HEK293 (cell line): ENCODE measurements around the gene ISL2.
"Not testable (repeated sequence)": the region's sequence is repeated elsewhere in the genome, so short reads cannot be mapped to it uniquely, and the experiment has no call there.

Experiments used
- CTCF ChIA-PET: fragments of 350-600 bp; formaldehyde crosslinking; extraction: SDS; loops from one replicate; lab custom pipeline; 2021; ENCODE audit warnings: antibody characterized with exemption; lab: Yijun Ruan, JAX
- POLR2A ChIA-PET: fragments of 300-600 bp; formaldehyde crosslinking; extraction: SDS; loops from one replicate; lab custom pipeline; 2020; ENCODE audit warnings: antibody characterized with exemption, inconsistent platforms; lab: Yijun Ruan, JAX
- H3K27ac ChIP-seq: fragments of 200-500 bp; sonication (Bioruptor generic); 2 replicates; pipeline ENCODE4 v1.5.1; 2014; ENCODE audit warnings: low read depth, low read length, control low read depth, inconsistent platforms; ENCODE audit errors: extremely low read depth
- H3K36me3 ChIP-seq, 2 experiments: fragments of 200-500 bp in 1 of 2; sonication (Bioruptor generic) in 1 of 2; 1 replicate in 1 of 2; 2 replicates in 1 of 2; pipeline ENCODE4 v1.5.1; 2014 to 2017; ENCODE audit warnings: inconsistent platforms in 2 of 2, low read length in 2 of 2; ENCODE audit not compliant: control insufficient read depth in 2 of 2, insufficient read depth in 1 of 2
- H3K4me1 ChIP-seq: fragments of 200-500 bp; sonication (Bioruptor generic); 2 replicates; pipeline ENCODE4 v1.5.1; 2014; ENCODE audit warnings: mild to moderate bottlenecking, low read length, inconsistent platforms; ENCODE audit not compliant: control insufficient read depth, insufficient read depth
- H3K4me3 ChIP-seq: 2 replicates; pipeline ENCODE4 v1.5.1; 2011; ENCODE audit warnings: low read depth, mild to moderate bottlenecking, control low read depth, low read length, moderate library complexity
- H3K9me3 ChIP-seq: fragments of 200-500 bp; sonication (Bioruptor generic); 2 replicates; pipeline ENCODE4 v1.5.1; 2014; ENCODE audit warnings: low read depth, low read length, inconsistent platforms; ENCODE audit not compliant: control insufficient read depth, insufficient read depth
- BCL6B ChIP-seq: fragments of 450-650 bp; formaldehyde crosslinking; IDR thresholded peaks from 2 replicates; pipeline ENCODE4 v1.5.1; 2017; ENCODE audit warnings: missing biosample characterization, missing genetic modification characterization
- HOXC10 ChIP-seq: sonication (generic); formaldehyde crosslinking; IDR thresholded peaks from 2 replicates; pipeline ENCODE4 v1.8.1; 2023; ENCODE audit warnings: mild to moderate bottlenecking, missing genetic modification reagents
- ZNF121 ChIP-seq: fragments of 450-650 bp; formaldehyde crosslinking; IDR thresholded peaks from 2 replicates; pipeline ENCODE4 v1.5.1; 2016; ENCODE audit warnings: missing biosample characterization, missing genetic modification characterization
- ZNF707 ChIP-seq: fragments of 450-650 bp; formaldehyde crosslinking; IDR thresholded peaks from 2 replicates; pipeline ENCODE4 v1.5.1; 2016; ENCODE audit warnings: missing biosample characterization, missing genetic modification characterization
- ZNF777 ChIP-seq: fragments of 450-650 bp; formaldehyde crosslinking; IDR thresholded peaks from 2 replicates; pipeline ENCODE4 v1.5.1; 2017; ENCODE audit warnings: missing biosample characterization, missing genetic modification characterization, borderline replicate concordance
- ZNF830 ChIP-seq: fragments of 450-650 bp; IDR thresholded peaks from 2 replicates; pipeline ENCODE4 v1.5.0; 2018; ENCODE audit warnings: missing biosample characterization, missing genetic modification characterization, low read depth, mild to moderate bottlenecking, moderate library complexity

Gene ISL2

GRCh38 chr15:76289582-76289981, 47.0 kb upstream of the ISL2 start:
- POLR2A ChIA-PET, result interaction anchor here (3.2 kb wide), 1 partner anchor 21 kb away, joined by 12 read pairs; the partner anchor contains the start of gene ETFA
- Histone ChIP-seq H3K4me3 (no peak overlapping the region), H3K27ac (no peak overlapping the region), H3K9me3 (no peaks in the 10 kb centered on the region), H3K4me1 (peaks cover 15% of the 10 kb centered on the region), H3K36me3 (peaks cover 52 to 60% of the 10 kb centered on the region in 2 experiments)
- no peak for TF ChIP-seq BCL6B (tag by site-specific recombination)
- CTCF ChIA-PET, result interaction anchor here (0.6 to 1.0 kb wide), 2 partner anchors 18 to 557 kb away, joined by 3 to 4 read pairs; no protein-coding TSS in a partner anchor

GRCh38 chr15:76293361-76293760, 43.2 kb upstream of the ISL2 start:
- ChIA-PET POLR2A (interaction anchor here (1.4 kb wide), 1 partner anchor 43 kb away, joined by 4 read pairs; the partner anchor contains the start of gene ISL2), CTCF (interaction anchor here (0.7 kb wide), 1 partner anchor 17 kb away, joined by 3 read pairs; no protein-coding TSS in a partner anchor)
- Histone ChIP-seq H3K27ac (no peak overlapping the region), H3K36me3 (peaks cover 18 to 26% of the 10 kb centered on the region in 2 experiments), H3K9me3 (no peaks in the 10 kb centered on the region), H3K4me3 (no peak overlapping the region), H3K4me1 (peaks cover 15% of the 10 kb centered on the region)
- TF ChIP-seq HOXC10 (CRISPR knock-in tag) (no peak), ZNF830 (tag by site-specific recombination) (no peak)

GRCh38 chr15:76294463-76294862, 42.1 kb upstream of the ISL2 start:
- CTCF ChIA-PET, result interaction anchor here (0.7 to 1.7 kb wide), 6 partner anchors 10 to 383 kb away, joined by 3 to 4 read pairs (median 3); no protein-coding TSS in a partner anchor
- H3K27ac ChIP-seq, H3K9me3 ChIP-seq, H3K4me3 ChIP-seq: not testable (repeated sequence)
- Histone ChIP-seq H3K4me1 (peaks cover 15% of the 10 kb centered on the region), H3K36me3 (peaks cover 15 to 16% of the 10 kb centered on the region in 2 experiments)
- POLR2A ChIA-PET, result interaction anchor here (1.4 kb wide), 1 partner anchor 42 kb away, joined by 4 read pairs; the partner anchor contains the start of gene ISL2

GRCh38 chr15:76296849-76297248, 39.7 kb upstream of the ISL2 start:
- CTCF ChIA-PET, result interaction anchor here (2.2 kb wide), 1 partner anchor 11 kb away, joined by 10 read pairs; no protein-coding TSS in a partner anchor
- POLR2A ChIA-PET, result no interaction called here

GRCh38 chr15:76297951-76298350, 38.6 kb upstream of the ISL2 start:
- H3K9me3 ChIP-seq, H3K27ac ChIP-seq, H3K36me3 ChIP-seq, H3K4me3 ChIP-seq: not testable (repeated sequence)
- POLR2A ChIA-PET, result interaction anchor here (1.1 to 1.7 kb wide), 2 partner anchors 13 to 38 kb away, joined by 3 to 7 read pairs; partner anchors contain the start of genes ETFA and ISL2
- CTCF ChIA-PET, result interaction anchor here (0.9 to 2.2 kb wide), 3 partner anchors 12 to 62 kb away, joined by 3 to 10 read pairs (median 4); no protein-coding TSS in a partner anchor
- peak; percentile 61; the same call in 1 of the 2 replicates for TF ChIP-seq ZNF707 (tag by site-specific recombination)
- TF ChIP-seq ZNF121 (tag by site-specific recombination), result peak; percentile 71; the same call in 1 of the 2 replicates
- H3K4me1 ChIP-seq, result peaks cover 12% of the 10 kb centered on the region

More at GRCh38 chr15:76296849-76297248, 39.7 kb upstream of the ISL2 start:
- no peak overlapping the region for H3K27ac ChIP-seq
- peaks cover 0 to 1% of the 10 kb centered on the region in 2 experiments; a peak in 2 of 3 replicates for H3K36me3 ChIP-seq
- peaks cover 18% of the 10 kb centered on the region for H3K4me1 ChIP-seq
- no peaks in the 10 kb centered on the region for H3K9me3 ChIP-seq
- TF ChIP-seq BCL6B (tag by site-specific recombination) (peak; percentile 89), ZNF777 (no peak)
- no peak overlapping the region for H3K4me3 ChIP-seq
